Measurements from ENCODE around the gene GGT1.

GGT1 gene

DNA sequence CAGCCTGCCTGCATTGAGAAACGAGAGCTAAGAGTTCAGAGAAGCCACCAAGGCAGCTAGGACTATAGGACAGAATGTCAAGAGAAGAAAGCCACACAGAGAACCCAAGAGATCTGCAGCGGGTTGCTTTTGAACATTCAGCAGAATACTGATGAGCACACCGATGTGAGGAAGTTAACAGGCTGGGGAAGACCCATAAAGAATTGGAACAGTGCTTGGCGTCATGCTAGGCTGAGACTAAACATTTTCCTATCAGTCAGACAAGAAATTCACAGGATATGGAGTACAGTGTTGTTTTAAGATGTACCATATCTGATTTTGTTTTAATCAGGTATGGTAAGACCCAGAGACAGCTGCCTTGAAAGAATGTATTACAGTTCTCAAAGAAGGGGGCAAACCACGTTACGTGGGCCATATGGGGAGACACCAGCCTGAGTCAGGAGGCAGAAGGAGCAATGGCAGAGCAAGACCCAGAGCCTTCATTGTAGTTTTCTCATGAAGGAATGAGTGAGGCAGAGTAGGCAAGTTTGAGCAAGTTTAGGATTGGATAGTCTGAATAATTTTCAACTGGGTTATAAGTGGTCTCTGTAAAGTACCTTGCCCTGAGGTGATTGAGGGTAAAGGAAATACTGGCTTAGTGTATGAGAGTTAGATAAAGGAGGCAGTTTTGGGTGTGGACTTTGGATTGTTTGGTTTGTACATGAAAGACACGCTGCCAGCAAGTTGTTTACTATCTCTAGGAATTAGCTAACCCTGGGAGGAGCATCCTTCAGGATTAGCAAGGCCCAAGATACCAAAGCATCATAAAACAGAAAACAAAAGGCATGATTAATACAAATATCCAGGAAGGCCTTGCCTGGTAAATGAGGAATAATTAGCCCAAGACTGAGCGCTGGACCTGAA is 24.4 kb upstream of the GGT1 start:
- Histone ChIP-seq H4K20me1 (ENCODE audit: insufficient read depth, low read length) (no peaks in the 10 kb centered on the region; the same call in 1 of the 2 replicates), H3K4me2 (ENCODE audit: low read depth, low read length) (no peak overlapping the region), H3K9me3 (replicated peaks; ENCODE audit: insufficient read depth, low read length) (no peaks in the 10 kb centered on the region), H2AFZ (ENCODE audit: low read length) (no peak overlapping the region), H3K79me2 (ENCODE audit: low read length) (no peaks in the 10 kb centered on the region), H3K4me3 (ENCODE audit: low read length) (no peak overlapping the region), H3K27me3 (replicated peaks; ENCODE audit: insufficient read depth, low read length) (no peaks in the 10 kb centered on the region), H3F3A (ENCODE audit: insufficient read depth, low read length) (0 out of 2 replicates have a peak, but pooled peaks cover 9% of the 10 kb centered on the region), H3K9me2 (replicated peaks; ENCODE audit: insufficient read depth, low read length) (no peaks in the 10 kb centered on the region), H3K4me1 (ENCODE audit: low read length) (no peaks in the 10 kb centered on the region), H3K9ac (ENCODE audit: low read length) (no peak overlapping the region), H3K36me3 (replicated peaks; ENCODE audit: insufficient read depth, low read length) (peaks cover 3% of the 10 kb centered on the region; the same call in 1 of the 2 replicates), H3K27ac (ENCODE audit: low read length) (no peak overlapping the region)
- TF ChIP-seq EZH2 (optimal IDR thresholded peaks at IDR 0.05; ENCODE audit: low read depth, low read length), result no peak
- TF ChIP-seq EZH2phosphoT487 (IDR thresholded peaks at IDR 0.05; ENCODE audit: low read length), result no peak
- TF ChIP-seq, protein P1, sequence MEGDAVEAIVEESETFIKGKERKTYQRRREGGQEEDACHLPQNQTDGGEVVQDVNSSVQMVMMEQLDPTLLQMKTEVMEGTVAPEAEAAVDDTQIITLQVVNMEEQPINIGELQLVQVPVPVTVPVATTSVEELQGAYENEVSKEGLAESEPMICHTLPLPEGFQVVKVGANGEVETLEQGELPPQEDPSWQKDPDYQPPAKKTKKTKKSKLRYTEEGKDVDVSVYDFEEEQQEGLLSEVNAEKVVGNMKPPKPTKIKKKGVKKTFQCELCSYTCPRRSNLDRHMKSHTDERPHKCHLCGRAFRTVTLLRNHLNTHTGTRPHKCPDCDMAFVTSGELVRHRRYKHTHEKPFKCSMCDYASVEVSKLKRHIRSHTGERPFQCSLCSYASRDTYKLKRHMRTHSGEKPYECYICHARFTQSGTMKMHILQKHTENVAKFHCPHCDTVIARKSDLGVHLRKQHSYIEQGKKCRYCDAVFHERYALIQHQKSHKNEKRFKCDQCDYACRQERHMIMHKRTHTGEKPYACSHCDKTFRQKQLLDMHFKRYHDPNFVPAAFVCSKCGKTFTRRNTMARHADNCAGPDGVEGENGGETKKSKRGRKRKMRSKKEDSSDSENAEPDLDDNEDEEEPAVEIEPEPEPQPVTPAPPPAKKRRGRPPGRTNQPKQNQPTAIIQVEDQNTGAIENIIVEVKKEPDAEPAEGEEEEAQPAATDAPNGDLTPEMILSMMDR (IDR thresholded peaks at IDR 0.05; ENCODE audit: low read length), result no peak
- DNase-seq, result no peak

DNA sequence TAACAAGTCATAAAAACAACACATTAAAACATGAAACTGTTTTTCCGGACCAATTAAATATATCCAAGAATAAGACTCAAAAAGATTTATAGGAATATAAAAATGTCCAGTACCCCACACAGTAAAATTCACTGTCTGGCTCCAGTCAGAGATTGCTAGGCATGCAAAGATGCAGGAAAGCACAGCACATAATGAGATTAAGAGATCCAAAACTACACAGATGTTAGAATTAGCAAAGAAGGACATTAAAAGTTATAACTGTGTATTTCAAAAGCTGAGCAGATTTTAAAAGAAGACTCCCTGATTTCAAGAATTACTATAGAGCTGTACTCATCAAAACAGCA is 23.8 kb upstream of the GGT1 start:
- H3K9me3 ChIP-seq (replicated peaks; ENCODE audit: insufficient read depth, low read length), result no peaks in the 10 kb centered on the region
- no peaks in the 10 kb centered on the region for H3K27me3 ChIP-seq (replicated peaks; ENCODE audit: insufficient read depth, low read length)
- no peaks in the 10 kb centered on the region for H3K79me2 ChIP-seq (ENCODE audit: low read length)
- H3K4me1 ChIP-seq (ENCODE audit: low read length), result no peaks in the 10 kb centered on the region
- no peak for DNase-seq
- no peak overlapping the region for H3K4me2 ChIP-seq (ENCODE audit: low read depth, low read length)
- no peak overlapping the region for H3K4me3 ChIP-seq (ENCODE audit: low read length)
- no peak overlapping the region for H3K9ac ChIP-seq (ENCODE audit: low read length)
- H3K27ac ChIP-seq (ENCODE audit: low read length), result no peak overlapping the region
- TF ChIP-seq, protein P1 (IDR thresholded peaks at IDR 0.05; ENCODE audit: low read length), result no peak
- TF ChIP-seq EZH2phosphoT487 (IDR thresholded peaks at IDR 0.05; ENCODE audit: low read length) (no peak), EZH2 (optimal IDR thresholded peaks at IDR 0.05; ENCODE audit: low read depth, low read length) (no peak)
- H4K20me1 ChIP-seq (ENCODE audit: insufficient read depth, low read length), result no peaks in the 10 kb centered on the region
- 0 out of 2 replicates have a peak, but pooled peaks cover 5% of the 10 kb centered on the region for H3F3A ChIP-seq (ENCODE audit: insufficient read depth, low read length)
- H3K36me3 ChIP-seq (replicated peaks; ENCODE audit: insufficient read depth, low read length), result no peaks in the 10 kb centered on the region
- H2AFZ ChIP-seq (ENCODE audit: low read length), result no peak overlapping the region
- H3K9me2 ChIP-seq (replicated peaks; ENCODE audit: insufficient read depth, low read length), result no peaks in the 10 kb centered on the region

DNA sequence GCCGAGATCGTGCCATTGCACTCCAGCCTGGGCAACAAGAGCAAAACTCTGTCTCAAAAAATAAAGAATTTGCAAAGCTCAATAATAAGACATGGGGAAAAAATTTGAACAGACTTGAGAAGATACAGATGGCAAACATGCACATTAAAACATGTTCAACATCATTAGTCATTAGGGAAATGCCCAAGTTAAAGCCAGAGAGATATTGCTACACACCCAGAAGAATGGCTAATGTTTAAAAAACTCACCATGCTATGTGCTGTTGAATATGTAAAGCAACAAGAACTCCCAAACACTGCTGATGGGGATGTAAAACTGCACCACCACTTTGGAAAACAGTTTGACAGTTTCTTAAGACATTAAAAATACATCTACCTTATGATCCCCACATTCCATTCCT is 22.7 kb upstream of the GGT1 start:
- no peaks in the 10 kb centered on the region for H3K27me3 ChIP-seq (replicated peaks; ENCODE audit: insufficient read depth, low read length)
- H3K4me2 ChIP-seq (ENCODE audit: low read depth, low read length), result no peak overlapping the region
- H3K9me2 ChIP-seq (replicated peaks; ENCODE audit: insufficient read depth, low read length), result no peaks in the 10 kb centered on the region
- 0 out of 2 replicates have a peak, but pooled peaks cover 5% of the 10 kb centered on the region for H3F3A ChIP-seq (ENCODE audit: insufficient read depth, low read length)
- H3K4me1 ChIP-seq (ENCODE audit: low read length), result no peaks in the 10 kb centered on the region
- H3K27ac ChIP-seq (ENCODE audit: low read length), result no peak overlapping the region
- H3K36me3 ChIP-seq (replicated peaks; ENCODE audit: insufficient read depth, low read length), result no peaks in the 10 kb centered on the region
- H4K20me1 ChIP-seq (ENCODE audit: insufficient read depth, low read length), result no peaks in the 10 kb centered on the region
- no peak for DNase-seq
- no peak overlapping the region for H3K9ac ChIP-seq (ENCODE audit: low read length)
- TF ChIP-seq EZH2phosphoT487 (IDR thresholded peaks at IDR 0.05; ENCODE audit: low read length), result no peak
- TF ChIP-seq, protein P1 (IDR thresholded peaks at IDR 0.05; ENCODE audit: low read length), result no peak
- no peak for TF ChIP-seq EZH2 (optimal IDR thresholded peaks at IDR 0.05; ENCODE audit: low read depth, low read length)
- H3K9me3 ChIP-seq (replicated peaks; ENCODE audit: insufficient read depth, low read length), result no peaks in the 10 kb centered on the region
- H2AFZ ChIP-seq (ENCODE audit: low read length), result no peak overlapping the region
- no peak overlapping the region for H3K4me3 ChIP-seq (ENCODE audit: low read length)
- H3K79me2 ChIP-seq (ENCODE audit: low read length), result no peaks in the 10 kb centered on the region
